Brain pericyte (primary cell): ENCODE data around the gene SNX7.

Source experiments
- DNase-seq: peaks from one replicate; pipeline ENCODE4 v3.0.0-alpha.2; 2012; ENCODE audit warnings: low read depth, low spot score

Gene SNX7

GRCh38 chr1:98766255-98766654, 104.7 kb downstream of the SNX7 start:
- DNase-seq: no peak

GRCh38 chr1:98769162-98769561, 107.6 kb downstream of the SNX7 start:
- no peak for DNase-seq

- DNase-seq: no peak
Observed at GRCh38 chr1:98781906-98782305, 120.4 kb downstream of the SNX7 start.

- no peak for DNase-seq
Observed at GRCh38 chr1:98783821-98784220, 122.3 kb downstream of the SNX7 start.

GRCh38 chr1:98791498-98791897, 130.0 kb downstream of the SNX7 start:
- no peak for DNase-seq

GRCh38 chr1:98792123-98792522, 130.6 kb downstream of the SNX7 start:
- DNase-seq: no peak

- DNase-seq: no peak
Observed at GRCh38 chr1:98793136-98793535, 131.6 kb downstream of the SNX7 start.

- peak; percentile 21 for DNase-seq
Observed at GRCh38 chr1:98794196-98794886, 132.8 kb downstream of the SNX7 start.

- no peak for DNase-seq
Observed at GRCh38 chr1:98796049-98796448, 134.5 kb downstream of the SNX7 start.

GRCh38 chr1:98797506-98797905, 136.0 kb downstream of the SNX7 start:
- no peak for DNase-seq
